Hepatocyte (in vitro differentiated cells): ENCODE data around the gene EYA4. TPM values are rescaled to one million over a fixed set of nuclear protein-coding genes. Genes with fewer than 3 reads are reported as not detected.

Experiments used
- DNase-seq: peaks from one replicate; pipeline ENCODE4 v3.0.0-alpha.2; 2016; ENCODE audit warnings: low spot score
- H2AFZ ChIP-seq: fragments of 200-600 bp; sonication (generic); 2 replicates; pipeline ENCODE4 v1.6.0; 2016; ENCODE audit warnings: antibody characterized with exemption, mild to moderate bottlenecking
- H3K27ac ChIP-seq: fragments of 200-600 bp; sonication (generic); 2 replicates; pipeline ENCODE4 v1.5.1; 2016; ENCODE audit warnings: mild to moderate bottlenecking
- H3K27me3 ChIP-seq: fragments of 200-600 bp; sonication (generic); 2 replicates; pipeline ENCODE4 v1.6.1; 2016
- H3K36me3 ChIP-seq: fragments of 200-600 bp; sonication (generic); replicated peaks from 2 replicates; pipeline ENCODE4 v1.5.1; 2016; ENCODE audit warnings: low read depth; ENCODE audit not compliant: insufficient read depth
- H3K4me1 ChIP-seq: fragments of 200-600 bp; sonication (generic); 2 replicates; pipeline ENCODE4 v1.5.1; 2016; ENCODE audit warnings: mild to moderate bottlenecking, moderate library complexity; ENCODE audit not compliant: insufficient read depth
- H3K4me2 ChIP-seq: fragments of 200-600 bp; sonication (generic); 2 replicates; pipeline ENCODE4 v1.6.0; 2016
- H3K4me3 ChIP-seq: fragments of 200-600 bp; sonication (generic); 2 replicates; pipeline ENCODE4 v1.5.1; 2016; ENCODE audit warnings: mild to moderate bottlenecking
- H3K79me2 ChIP-seq: fragments of 200-600 bp; sonication (generic); 2 replicates; pipeline ENCODE4 v1.6.0; 2017; ENCODE audit warnings: mild to moderate bottlenecking
- H3K9me2 ChIP-seq: fragments of 200-600 bp; sonication (generic); replicated peaks from 2 replicates; pipeline ENCODE4 v1.6.0; 2017; ENCODE audit warnings: mild to moderate bottlenecking; ENCODE audit not compliant: insufficient read depth
- H3K9me3 ChIP-seq: fragments of 200-600 bp; sonication (generic); 2 replicates; pipeline ENCODE4 v1.5.1; 2016; ENCODE audit warnings: low read depth, mild to moderate bottlenecking
- H4K20me1 ChIP-seq: fragments of 200-600 bp; sonication (generic); 2 replicates; pipeline ENCODE4 v1.6.0; 2016; ENCODE audit warnings: mild to moderate bottlenecking; ENCODE audit not compliant: insufficient read depth, poor library complexity, severe bottlenecking
- EZH2 ChIP-seq: fragments of 200-600 bp; sonication (generic); IDR thresholded peaks from 2 replicates; pipeline ENCODE4 v1.6.1; 2016; ENCODE audit warnings: antibody characterized with exemption, mild to moderate bottlenecking, borderline replicate concordance
- EZH2phosphoT487 ChIP-seq: fragments of 200-600 bp; sonication (generic); IDR thresholded peaks from one replicate; pipeline ENCODE4 v1.6.1; 2018; ENCODE audit warnings: antibody characterized with exemption, mild to moderate bottlenecking, low read depth, moderate library complexity; ENCODE audit not compliant: unreplicated experiment, severe bottlenecking
- WGBS: methylation state at CpG from one replicate; pipeline ENCODE4 v1.1.6; 2016; ENCODE audit warnings: low lambda C conversion rate; ENCODE audit errors: missing lambda C conversion rate; 5-methylcytosine and 5-hydroxymethylcytosine counted together
- polyA plus RNA-seq: library from polyadenylated mRNA; unstranded; fragments of >200 nt; fragmentation: Nextera tagmentation; extraction: Ambion mirVana; gene quantifications from 2 replicates; pipeline ENCODE4 v1.2.1, GENCODE V29; 2016
- total RNA-seq: library from RNA; depleted of rRNA; stranded (reverse); fragments of >200 nt; gene quantifications from 2 replicates; pipeline ENCODE4 v1.2.3, GENCODE V29; 2014
- TF ChIP-seq, protein P1 (sequence below): fragments of 200-600 bp; sonication (generic); IDR thresholded peaks from 2 replicates; pipeline ENCODE4 v1.5.1; 2016; ENCODE audit warnings: antibody characterized with exemption, mild to moderate bottlenecking; ENCODE audit not compliant: poor library complexity

Gene EYA4
- total and polyA plus RNA-seq, 2 experiments from 2014 or later: 0.33 to 1.8 TPM

GRCh38 chr6:133288662-133289061 is 47.5 kb downstream of the EYA4 start:
- TF ChIP-seq, protein P1, sequence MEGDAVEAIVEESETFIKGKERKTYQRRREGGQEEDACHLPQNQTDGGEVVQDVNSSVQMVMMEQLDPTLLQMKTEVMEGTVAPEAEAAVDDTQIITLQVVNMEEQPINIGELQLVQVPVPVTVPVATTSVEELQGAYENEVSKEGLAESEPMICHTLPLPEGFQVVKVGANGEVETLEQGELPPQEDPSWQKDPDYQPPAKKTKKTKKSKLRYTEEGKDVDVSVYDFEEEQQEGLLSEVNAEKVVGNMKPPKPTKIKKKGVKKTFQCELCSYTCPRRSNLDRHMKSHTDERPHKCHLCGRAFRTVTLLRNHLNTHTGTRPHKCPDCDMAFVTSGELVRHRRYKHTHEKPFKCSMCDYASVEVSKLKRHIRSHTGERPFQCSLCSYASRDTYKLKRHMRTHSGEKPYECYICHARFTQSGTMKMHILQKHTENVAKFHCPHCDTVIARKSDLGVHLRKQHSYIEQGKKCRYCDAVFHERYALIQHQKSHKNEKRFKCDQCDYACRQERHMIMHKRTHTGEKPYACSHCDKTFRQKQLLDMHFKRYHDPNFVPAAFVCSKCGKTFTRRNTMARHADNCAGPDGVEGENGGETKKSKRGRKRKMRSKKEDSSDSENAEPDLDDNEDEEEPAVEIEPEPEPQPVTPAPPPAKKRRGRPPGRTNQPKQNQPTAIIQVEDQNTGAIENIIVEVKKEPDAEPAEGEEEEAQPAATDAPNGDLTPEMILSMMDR: no peak
- TF ChIP-seq EZH2phosphoT487 (no peak), EZH2 (no peak)
- no peaks in the 10 kb centered on the region for H3K27me3 ChIP-seq
- H3K36me3 ChIP-seq: no peaks in the 10 kb centered on the region
- DNase-seq: no peak
- no peaks in the 10 kb centered on the region for H4K20me1 ChIP-seq
- no peak overlapping the region for H3K4me2 ChIP-seq
- H3K4me3 ChIP-seq: no peak overlapping the region
- H3K9me3 ChIP-seq: no peaks in the 10 kb centered on the region
- WGBS: 90% methylated on average over 1 of the region's 1 CpG
- H3K79me2 ChIP-seq: no peaks in the 10 kb centered on the region
- no peaks in the 10 kb centered on the region for H3K9me2 ChIP-seq
- no peak overlapping the region for H2AFZ ChIP-seq
- H3K4me1 ChIP-seq: peaks cover 6% of the 10 kb centered on the region
- no peak overlapping the region for H3K27ac ChIP-seq

GRCh38 chr6:133289733-133290306 is 48.7 kb downstream of the EYA4 start:
- DNase-seq: no peak
- H3K9me2 ChIP-seq: no peaks in the 10 kb centered on the region

GRCh38 chr6:133290930-133291329 is 49.8 kb downstream of the EYA4 start:
- no peaks in the 10 kb centered on the region for H3K9me2 ChIP-seq
- H4K20me1 ChIP-seq: no peaks in the 10 kb centered on the region
- H3K79me2 ChIP-seq: no peaks in the 10 kb centered on the region
- H3K4me1 ChIP-seq: peaks cover 6% of the 10 kb centered on the region
- no peak overlapping the region for H2AFZ ChIP-seq
- H3K27me3 ChIP-seq: no peaks in the 10 kb centered on the region
- no peak for DNase-seq
- WGBS: 44% methylated on average over 1 of the region's 1 CpG
- H3K36me3 ChIP-seq: no peaks in the 10 kb centered on the region
- TF ChIP-seq EZH2 (no peak), EZH2phosphoT487 (no peak)
- TF ChIP-seq, protein P1: no peak
- H3K27ac ChIP-seq: no peak overlapping the region
- no peak overlapping the region for H3K4me2 ChIP-seq
- no peak overlapping the region for H3K4me3 ChIP-seq
- H3K9me3 ChIP-seq: no peaks in the 10 kb centered on the region

More at GRCh38 chr6:133289733-133290306, 48.7 kb downstream of the EYA4 start:
- no peak overlapping the region for H3K27ac ChIP-seq
- no peaks in the 10 kb centered on the region for H4K20me1 ChIP-seq
- no peaks in the 10 kb centered on the region for H3K9me3 ChIP-seq
- no peaks in the 10 kb centered on the region for H3K36me3 ChIP-seq
- H3K4me1 ChIP-seq: peaks cover 6% of the 10 kb centered on the region
- H3K79me2 ChIP-seq: no peaks in the 10 kb centered on the region
- no peak overlapping the region for H3K4me2 ChIP-seq
- WGBS: 76% methylated on average over 5 of the region's 5 CpGs
- no peak overlapping the region for H3K4me3 ChIP-seq
- TF ChIP-seq, protein P1: no peak
- TF ChIP-seq EZH2 (no peak), EZH2phosphoT487 (no peak)
- H3K27me3 ChIP-seq: no peaks in the 10 kb centered on the region
- H2AFZ ChIP-seq: no peak overlapping the region
